GM19023 (cell line): ENCODE measurements around the gene IFRD1.
A peak's percentile ranks its signal among the peaks of the same experiment; 100 is the strongest.
"Not testable (repeated sequence)": the region's sequence is repeated elsewhere in the genome, so short reads cannot be mapped to it uniquely, and the experiment has no call there.

Experiments
- ATAC-seq: cut with Tn5 transposase; IDR thresholded peaks from one replicate; pipeline ENCODE4 v1.9.1; 2021; ENCODE audit warnings: mild to moderate bottlenecking, moderate library complexity; ENCODE audit not compliant: unreplicated experiment

Gene IFRD1

GRCh38 chr7:112442210-112442609 lies 8.1 kb upstream of the IFRD1 start:
- ATAC-seq: no peak

- ATAC-seq: no peak
These were observed 5.8 kb upstream of the IFRD1 start for GRCh38 chr7:112444505-112444904.

GRCh38 chr7:112446431-112446830 lies 3.8 kb upstream of the IFRD1 start:
- ATAC-seq: no peak

GRCh38 chr7:112447406-112447805 lies 2.9 kb upstream of the IFRD1 start:
- no peak for ATAC-seq

GRCh38 chr7:112448381-112448780 lies 1.9 kb upstream of the IFRD1 start:
- no peak for ATAC-seq

- no peak for ATAC-seq
These were observed 1.4 kb upstream of the IFRD1 start for GRCh38 chr7:112448891-112449290.

- no peak for ATAC-seq
These were observed 907 bp upstream of the IFRD1 start for GRCh38 chr7:112449353-112449752.

GRCh38 chr7:112450807-112451761 lies 824 bp downstream of the IFRD1 start:
- ATAC-seq: peak; percentile 81

GRCh38 chr7:112452102-112452888 lies 2.0 kb downstream of the IFRD1 start:
- no peak for ATAC-seq

GRCh38 chr7:112453505-112454171 lies 3.4 kb downstream of the IFRD1 start:
- no peak for ATAC-seq

GRCh38 chr7:112454191-112454590 lies 3.9 kb downstream of the IFRD1 start:
- ATAC-seq: not testable (repeated sequence)

- ATAC-seq: no peak
These were observed 9.4 kb downstream of the IFRD1 start for GRCh38 chr7:112459645-112460044.

GRCh38 chr7:112462236-112462635 lies 12.0 kb downstream of the IFRD1 start:
- ATAC-seq: no peak

- ATAC-seq: no peak
These were observed 17.6 kb downstream of the IFRD1 start for GRCh38 chr7:112467867-112468266.

- no peak for ATAC-seq
These were observed 19.9 kb downstream of the IFRD1 start for GRCh38 chr7:112470194-112470593.

GRCh38 chr7:112476390-112477052 lies 26.3 kb downstream of the IFRD1 start:
- ATAC-seq: no peak

- ATAC-seq: no peak
These were observed 31.0 kb downstream of the IFRD1 start for GRCh38 chr7:112481121-112481736.

- no peak for ATAC-seq
These were observed 31.8 kb downstream of the IFRD1 start for GRCh38 chr7:112481833-112482670.

GRCh38 chr7:112484671-112485167 lies 34.5 kb downstream of the IFRD1 start:
- no peak for ATAC-seq
